Natural killer cell (primary cell): Measurements from ENCODE around the gene RDH8. TPM values are rescaled to one million over a fixed set of nuclear protein-coding genes. Genes with fewer than 3 reads are reported as not detected.

ENCODE experiments used
- ATAC-seq, 3 donors: fragments of 150-1000 bp in 2 of 3; fragments of 200-7000 bp in 1 of 3; cut with Tn5 transposase; 1 replicate in 1 of 3; 2 replicates in 2 of 3; pipeline ENCODE4 v1.10.0; 2021; ENCODE audit warnings: mild to moderate bottlenecking in 2 of 3, moderate library complexity in 2 of 3
- DNase-seq, 2 donors: peaks; one replicate each; pipeline versions ENCODE4 v3.0.0 to v3.0.0-alpha.2; 2013 to 2021; ENCODE audit warnings: mixed read lengths in 1 of 2
- H3K27ac ChIP-seq: one replicate; pipeline ENCODE4 v1.5.1; 2013; ENCODE audit warnings: mild to moderate bottlenecking, low read length
- H3K27me3 ChIP-seq: one replicate; pipeline ENCODE4 v1.6.1; 2013; ENCODE audit warnings: low read length; ENCODE audit not compliant: control insufficient read depth, insufficient read depth
- H3K36me3 ChIP-seq: one replicate; pipeline ENCODE4 v1.6.1; 2013; ENCODE audit warnings: low read length; ENCODE audit not compliant: control insufficient read depth, insufficient read depth
- H3K4me1 ChIP-seq: one replicate; pipeline ENCODE4 v1.6.1; 2013; ENCODE audit warnings: low read length; ENCODE audit not compliant: control insufficient read depth, insufficient read depth
- H3K4me3 ChIP-seq: one replicate; pipeline ENCODE4 v1.5.1; 2013; ENCODE audit warnings: low read length
- H3K9me3 ChIP-seq: one replicate; pipeline ENCODE4 v1.6.1; 2013; ENCODE audit warnings: low read length; ENCODE audit not compliant: control insufficient read depth, insufficient read depth
- H3K27ac Mint-ChIP-seq, 2 donors: one replicate each; pipeline ENCODE4 v1.8.0; 2022; ENCODE audit warnings: mild to moderate bottlenecking in 2 of 2, mixed read lengths in 2 of 2, moderate library complexity in 1 of 2
- H3K27me3 Mint-ChIP-seq, 2 donors: one replicate each; pipeline ENCODE4 v1.8.0; 2022; ENCODE audit warnings: low read depth in 2 of 2, mixed read lengths in 2 of 2
- H3K36me3 Mint-ChIP-seq: one replicate; pipeline ENCODE4 v1.8.0; 2022; ENCODE audit warnings: mixed read lengths
- H3K4me1 Mint-ChIP-seq, 2 donors: one replicate each; pipeline ENCODE4 v1.8.0; 2022; ENCODE audit warnings: mixed read lengths in 2 of 2
- H3K4me3 Mint-ChIP-seq: one replicate; pipeline ENCODE4 v1.8.0; 2022; ENCODE audit warnings: mild to moderate bottlenecking, moderate library complexity, mixed read lengths
- H3K9me3 Mint-ChIP-seq, 2 donors: one replicate each; pipeline ENCODE4 v1.8.0; 2022; ENCODE audit warnings: mixed read lengths in 2 of 2
- CTCF ChIP-seq: fragments of 200-600 bp; IDR thresholded peaks from one replicate; pipeline ENCODE4 v1.8.0; 2022; ENCODE audit warnings: antibody characterized with exemption
- WGBS: methylation state at CpG from one replicate; pipeline ENCODE4 v1.1.7; 2013; ENCODE audit warnings: missing lambda C conversion rate; ENCODE audit not compliant: insufficient coverage; 5-methylcytosine and 5-hydroxymethylcytosine counted together
- intact Hi-C: fragments of 100-400 bp; cut with micrococcal nuclease; formaldehyde crosslinking; loops from one replicate; pipeline ENCODE4 v1.14.2; 2022
- total RNA-seq, 4 donors: library from RNA; stranded (reverse); fragments of 120-200 nt in 1 of 4; gene quantifications; one replicate each; pipeline versions ENCODE4 v1.2.3 to v1.2.4, GENCODE V29; 2013 to 2022

Gene RDH8
- total RNA-seq, 3 donors from 2014 or later (not counting 1 experiment from before 2014, with no cell fraction given) = not detected

DNA sequence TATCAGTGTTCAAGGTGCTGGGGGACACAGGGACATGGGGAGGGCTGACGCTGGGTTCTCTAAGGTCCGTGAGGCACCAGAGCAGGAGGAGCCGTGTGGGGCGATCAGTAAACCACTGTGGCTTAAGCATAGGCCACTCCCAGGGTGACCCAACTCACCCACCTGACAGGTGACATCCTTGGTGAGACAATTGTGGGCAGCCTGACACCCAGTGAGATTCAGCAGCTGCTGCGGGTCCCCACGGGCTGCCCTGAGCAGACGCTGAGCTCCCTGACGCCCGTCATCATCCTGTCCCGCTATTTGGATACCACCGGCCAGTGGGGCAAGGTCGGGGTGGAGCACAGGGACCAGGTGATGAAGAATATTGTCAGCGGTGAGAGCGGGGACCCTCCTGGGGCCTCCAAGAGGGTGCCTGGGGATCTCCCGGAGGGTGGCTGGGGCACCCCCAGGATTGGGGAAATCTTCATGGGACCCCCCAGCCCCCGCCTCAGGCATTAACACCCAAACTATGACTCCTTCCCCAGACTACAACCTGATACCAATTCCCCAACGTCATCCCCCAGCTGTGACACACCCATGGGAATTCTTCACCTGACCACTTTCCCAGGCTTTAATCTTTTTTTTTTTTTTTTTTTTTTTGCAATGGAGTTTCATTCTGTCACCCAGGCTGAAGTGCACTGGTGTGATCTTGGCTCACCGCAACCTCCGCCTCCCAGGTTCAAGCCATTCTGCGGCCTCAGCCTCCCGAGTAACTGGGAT is 39.5 kb downstream of the RDH8 start:
- Mint-ChIP-seq H3K36me3 (no peaks in the 10 kb centered on the region), H3K9me3 (no peaks in the 10 kb centered on the region), H3K4me3 (no peak overlapping the region), H3K27ac (no peak overlapping the region), H3K4me1 (peaks cover 0 to 4% of the 10 kb centered on the region in 2 donors), H3K27me3 (peaks cover 0 to 7% of the 10 kb centered on the region in 2 donors)
- Histone ChIP-seq H3K27ac (no peak overlapping the region), H3K27me3 (no peaks in the 10 kb centered on the region), H3K9me3 (no peaks in the 10 kb centered on the region), H3K4me1 (no peaks in the 10 kb centered on the region), H3K4me3 (no peak overlapping the region), H3K36me3 (no peaks in the 10 kb centered on the region)
- 71% methylated on average over 21 of the region's 21 CpGs for WGBS
- DNase-seq (no peak), ATAC-seq (no peak)
- intact Hi-C loops = no loop called here
- no peak for TF ChIP-seq CTCF

DNA sequence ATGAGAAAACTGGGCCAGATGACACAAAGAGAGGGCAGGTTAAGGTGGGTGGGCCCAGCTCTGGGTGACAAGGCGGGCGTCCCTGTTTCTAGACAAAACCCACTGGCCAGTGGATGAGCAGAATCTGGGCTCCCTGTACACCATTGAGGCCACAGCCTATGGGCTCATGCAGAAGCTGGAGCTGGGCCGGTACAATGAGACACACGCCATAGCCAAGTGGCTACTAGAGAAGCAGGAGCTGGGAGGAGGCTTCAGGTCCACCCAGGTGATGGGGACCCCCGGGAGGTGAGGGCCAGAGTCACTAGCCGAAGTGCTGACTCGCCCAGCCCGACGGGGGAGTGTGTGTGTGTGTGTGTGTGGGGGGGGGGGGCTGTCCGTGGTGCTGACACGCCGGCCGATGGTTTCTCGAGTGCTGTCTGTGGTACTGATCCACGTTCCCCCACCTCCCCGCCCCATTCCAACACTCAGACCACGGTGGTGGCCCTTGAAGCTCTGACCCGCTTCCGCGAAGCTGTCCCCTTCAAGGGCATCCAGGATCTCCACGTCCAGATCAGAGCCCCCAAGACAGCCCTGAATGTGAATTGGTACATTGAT is 48.5 kb downstream of the RDH8 start:
- no peaks in the 10 kb centered on the region for H3K9me3 Mint-ChIP-seq
- peaks cover 0 to 12% of the 10 kb centered on the region in 2 donors for H3K27me3 Mint-ChIP-seq
- peak in 1 of 2 donors; percentile 16 for DNase-seq
- no peak overlapping the region for H3K4me3 Mint-ChIP-seq
- H3K36me3 Mint-ChIP-seq = no peaks in the 10 kb centered on the region
- WGBS = 30% methylated on average over 16 of the region's 21 CpGs
- no peaks in the 10 kb centered on the region for H3K36me3 ChIP-seq
- ATAC-seq = peak in 2 of 3 donors; percentile 17 to 38
- H3K27ac Mint-ChIP-seq = no peak overlapping the region
- H3K4me3 ChIP-seq = no peak overlapping the region
- intact Hi-C loops = no loop called here
- no peaks in the 10 kb centered on the region for H3K4me1 Mint-ChIP-seq
- peaks cover 6% of the 10 kb centered on the region for H3K27me3 ChIP-seq
- no peak for TF ChIP-seq CTCF
- no peaks in the 10 kb centered on the region for H3K9me3 ChIP-seq
- H3K27ac ChIP-seq = no peak overlapping the region
- H3K4me1 ChIP-seq = no peaks in the 10 kb centered on the region

DNA sequence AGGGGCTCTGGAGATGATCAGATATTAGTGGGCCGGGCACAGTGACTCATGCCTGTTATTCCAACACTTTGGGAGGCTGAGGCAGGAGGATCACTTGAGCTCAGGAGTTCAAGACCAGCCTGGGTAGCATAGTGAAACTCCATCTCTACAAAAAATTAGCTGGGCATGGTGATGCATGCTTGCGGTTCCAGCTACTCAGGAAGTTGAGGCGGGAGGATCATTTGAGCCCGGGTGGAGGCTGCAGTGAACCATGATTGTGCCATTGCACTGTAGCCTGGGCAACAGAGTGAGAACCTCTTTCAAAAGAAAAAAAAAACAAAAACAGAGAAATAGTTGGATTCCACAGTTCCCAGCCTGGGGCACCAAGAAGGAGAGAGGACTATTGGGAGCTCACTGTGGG is 54.9 kb downstream of the RDH8 start:
- TF ChIP-seq CTCF = no peak
- peak overlapping the region in 1 of 2 donors; percentile 14 for H3K27ac Mint-ChIP-seq
- Histone ChIP-seq H3K36me3 (no peaks in the 10 kb centered on the region), H3K4me3 (no peak overlapping the region), H3K27ac (no peak overlapping the region), H3K9me3 (peaks cover under 1% of the 10 kb centered on the region), H3K27me3 (peaks cover 2% of the 10 kb centered on the region), H3K4me1 (peaks cover 6% of the 10 kb centered on the region)
- no peak for DNase-seq
- peak in 2 of 3 donors; percentile 36 to 42 for ATAC-seq
- peaks cover 0 to 9% of the 10 kb centered on the region in 2 donors for H3K4me1 Mint-ChIP-seq
- H3K36me3 Mint-ChIP-seq = no peaks in the 10 kb centered on the region
- no peak overlapping the region for H3K4me3 Mint-ChIP-seq
- peaks cover 0 to 12% of the 10 kb centered on the region in 2 donors for H3K27me3 Mint-ChIP-seq
- H3K9me3 Mint-ChIP-seq = no peaks in the 10 kb centered on the region
- intact Hi-C loops = no loop called here
- 57% methylated on average over 4 of the region's 4 CpGs for WGBS
